GM13977 (cell line): ENCODE results near the gene SCYGR3.

ENCODE experiments used
- DNase-seq: peaks from one replicate; pipeline ENCODE4 v3.0.0; 2012; ENCODE audit warnings: low spot score
- CTCF ChIP-seq: IDR thresholded peaks from 2 replicates; pipeline ENCODE4 v1.5.1; 2012; ENCODE audit warnings: mild to moderate bottlenecking, control low read depth; ENCODE audit not compliant: insufficient read depth; ENCODE audit errors: extremely low read depth, missing control alignments
- in situ Hi-C: fragments of 300-500 bp; cut with MboI; formaldehyde crosslinking; loops from one replicate; pipeline ENCODE4 v1.12.0; 2022; ENCODE audit warnings: low sequenced_read_pairs, low pct_unique_long_range_greater_than_20kb, mixed read lengths, inconsistent platforms; ENCODE audit not compliant: unreplicated experiment

SCYGR3 gene

GRCh38 chr2:227616631-227617030 lies 2.0 kb upstream of the SCYGR3 start:
- in situ Hi-C loops = no loop called here
- peak; percentile 6 for DNase-seq
- TF ChIP-seq CTCF = no peak

- DNase-seq = peak; percentile 6
- in situ Hi-C loops = no loop called here
- TF ChIP-seq CTCF = no peak
Observed at GRCh38 chr2:227615906-227616305, 1.3 kb upstream of the SCYGR3 start.

GRCh38 chr2:227615181-227615580 lies 541 bp upstream of the SCYGR3 start:
- DNase-seq = peak; percentile 20
- in situ Hi-C loops = no loop called here
- TF ChIP-seq CTCF = no peak

- DNase-seq = peak; percentile 7
- in situ Hi-C loops = no loop called here
- no peak for TF ChIP-seq CTCF
Observed at GRCh38 chr2:227614246-227614645, 394 bp downstream of the SCYGR3 start.

GRCh38 chr2:227613272-227613660 lies 1.4 kb downstream of the SCYGR3 start:
- in situ Hi-C loops = no loop called here
- no peak for TF ChIP-seq CTCF
- peak; percentile 36 for DNase-seq

GRCh38 chr2:227612546-227613271 lies 1.9 kb downstream of the SCYGR3 start:
- DNase-seq = peak; percentile 5
- in situ Hi-C loops = no loop called here
- no peak for TF ChIP-seq CTCF

GRCh38 chr2:227610123-227610522 lies 4.5 kb downstream of the SCYGR3 start:
- in situ Hi-C loops = no loop called here
- DNase-seq = peak; percentile 36
- TF ChIP-seq CTCF = no peak
